Body of pancreas (tissue), 4 donors: ENCODE results near the gene MID1.

Source experiments
- POLR2A ChIP-seq, 3 donors: fragments of 450-650 bp; IDR thresholded peaks; one replicate each; pipeline ENCODE4 v1.6.1; 2016; ENCODE audit warnings: antibody characterized with exemption in 3 of 3, mild to moderate bottlenecking in 2 of 3
- TF ChIP-seq, protein P1 (sequence below), 7 experiments: fragments of 450-650 bp in 4 of 7; fragments of 200-600 bp in 3 of 7; sonication (generic) in 3 of 7; IDR thresholded peaks; one replicate each; pipeline ENCODE4 v1.5.1; 2016 to 2019; ENCODE audit warnings: antibody characterized with exemption in 7 of 7

DNA sequence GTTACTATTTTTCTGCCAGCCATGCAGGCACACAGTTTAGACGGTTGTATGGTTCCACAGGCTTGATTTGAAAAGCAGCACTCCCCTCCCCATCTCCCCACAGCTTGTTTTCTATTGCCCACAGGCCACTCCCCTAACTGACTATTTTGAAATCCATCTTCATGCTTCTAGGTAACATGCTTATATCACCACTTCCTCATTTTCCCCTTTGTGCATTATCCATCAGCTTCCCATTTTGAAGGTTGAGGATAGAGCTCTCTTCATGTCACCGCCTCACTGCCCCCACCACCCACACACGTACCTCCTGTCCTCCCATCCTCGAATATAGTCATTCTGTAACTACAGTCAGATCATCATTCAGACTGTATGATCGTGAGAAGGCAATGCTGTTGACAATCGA is 224.7 kb downstream of the MID1 start:
- no peak for TF ChIP-seq POLR2A (IDR thresholded peaks at IDR 0.05)
- TF ChIP-seq, protein P1, sequence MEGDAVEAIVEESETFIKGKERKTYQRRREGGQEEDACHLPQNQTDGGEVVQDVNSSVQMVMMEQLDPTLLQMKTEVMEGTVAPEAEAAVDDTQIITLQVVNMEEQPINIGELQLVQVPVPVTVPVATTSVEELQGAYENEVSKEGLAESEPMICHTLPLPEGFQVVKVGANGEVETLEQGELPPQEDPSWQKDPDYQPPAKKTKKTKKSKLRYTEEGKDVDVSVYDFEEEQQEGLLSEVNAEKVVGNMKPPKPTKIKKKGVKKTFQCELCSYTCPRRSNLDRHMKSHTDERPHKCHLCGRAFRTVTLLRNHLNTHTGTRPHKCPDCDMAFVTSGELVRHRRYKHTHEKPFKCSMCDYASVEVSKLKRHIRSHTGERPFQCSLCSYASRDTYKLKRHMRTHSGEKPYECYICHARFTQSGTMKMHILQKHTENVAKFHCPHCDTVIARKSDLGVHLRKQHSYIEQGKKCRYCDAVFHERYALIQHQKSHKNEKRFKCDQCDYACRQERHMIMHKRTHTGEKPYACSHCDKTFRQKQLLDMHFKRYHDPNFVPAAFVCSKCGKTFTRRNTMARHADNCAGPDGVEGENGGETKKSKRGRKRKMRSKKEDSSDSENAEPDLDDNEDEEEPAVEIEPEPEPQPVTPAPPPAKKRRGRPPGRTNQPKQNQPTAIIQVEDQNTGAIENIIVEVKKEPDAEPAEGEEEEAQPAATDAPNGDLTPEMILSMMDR (IDR thresholded peaks at IDR 0.05) = no peak
